Stimulated activated CD8-positive, alpha-beta memory T cell treated with anti-CD3 and anti-CD28 coated beads, Interleukin-15, amount 100 ng/mL, for 1 hour (primary cell): ENCODE measurements around the gene KXD1.
A peak's percentile ranks its signal among the peaks of the same experiment; 100 is the strongest.
"Not testable (repeated sequence)": the region's sequence is repeated elsewhere in the genome, so short reads cannot be mapped to it uniquely, and the experiment has no call there.

Source experiments
- DNase-seq: peaks from one replicate; pipeline ENCODE4 v3.0.0-alpha.2; 2020; ENCODE audit warnings: low read depth

KXD1 gene

DNA sequence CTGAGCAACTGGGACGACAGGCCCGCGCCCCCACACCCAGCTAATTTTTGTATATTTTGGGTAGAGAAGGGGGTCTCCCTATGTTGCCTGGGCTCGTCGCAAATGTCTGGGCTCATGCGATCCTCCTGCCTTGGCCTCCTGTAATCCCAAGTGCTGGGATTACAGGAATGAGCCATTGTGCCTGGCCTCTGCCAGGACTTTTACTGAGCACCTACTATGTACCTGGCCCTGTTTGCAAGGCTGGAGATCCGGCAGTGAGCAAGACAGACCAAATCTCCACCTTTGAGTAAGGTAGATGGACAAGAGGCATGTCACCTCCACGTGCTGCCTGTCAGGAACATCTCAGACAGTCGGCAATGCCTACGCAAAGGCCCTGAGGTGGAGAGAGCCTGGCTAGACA is 21.2 kb upstream of the KXD1 start:
- DNase-seq = no peak

DNA sequence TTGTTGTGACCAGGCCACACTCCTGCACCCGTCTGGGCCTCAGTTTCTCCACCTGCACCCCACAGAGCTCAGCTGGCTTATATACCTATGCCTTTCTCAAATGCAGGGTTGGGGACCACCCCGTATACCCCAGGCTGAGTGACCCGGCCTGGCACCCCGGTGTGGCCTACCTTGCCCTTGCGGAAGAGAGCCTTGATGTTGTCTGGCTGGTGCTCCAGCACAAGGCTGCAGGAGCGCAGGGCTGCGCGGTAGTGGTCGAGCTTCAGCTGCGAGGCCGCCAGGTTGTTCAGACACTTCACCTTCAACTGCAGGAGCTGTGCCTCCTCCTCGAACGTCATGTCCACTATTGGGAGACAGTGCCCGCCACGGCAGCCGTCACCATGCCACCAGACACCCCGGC is 20.2 kb upstream of the KXD1 start:
- no peak for DNase-seq

DNA sequence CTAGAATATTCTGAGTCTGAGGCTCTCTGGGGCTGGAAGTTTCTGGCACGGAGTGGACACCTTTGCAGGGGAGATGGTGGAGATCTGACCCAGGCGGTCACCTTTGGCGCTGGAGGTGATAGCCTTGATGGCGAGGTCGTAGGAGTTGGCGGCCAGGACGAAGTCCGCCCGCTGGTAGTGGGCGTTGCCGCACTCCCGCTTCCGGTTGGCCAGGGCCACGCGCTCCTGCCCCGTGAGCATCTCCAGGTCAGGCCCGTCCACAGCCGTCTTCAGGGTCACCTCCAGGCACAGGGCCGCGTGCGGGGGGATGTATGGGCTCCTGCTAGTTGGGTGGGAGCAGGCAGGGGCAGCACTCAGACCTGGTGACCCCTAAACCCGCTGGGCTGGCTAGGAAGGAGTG is 19.6 kb upstream of the KXD1 start:
- no peak for DNase-seq

DNA sequence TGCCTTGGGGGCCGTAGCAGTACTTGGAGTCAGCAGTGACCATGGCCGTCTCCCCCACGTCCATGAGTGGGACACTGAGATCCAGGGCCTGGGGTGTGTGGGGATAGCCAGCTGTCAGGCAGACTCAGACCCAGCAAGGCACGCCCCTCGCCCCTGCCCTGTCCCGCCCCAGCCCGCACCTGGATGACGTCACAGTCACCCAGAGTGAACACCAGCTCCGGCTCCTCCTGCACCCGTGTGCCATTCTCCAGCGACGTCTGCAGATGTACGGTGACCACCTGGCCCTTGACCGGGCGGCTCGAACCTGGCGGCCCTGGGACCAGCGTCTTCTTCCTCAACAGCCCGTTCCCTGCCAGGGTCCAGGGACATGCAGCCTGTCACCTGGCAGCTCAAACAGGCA is 18.3 kb upstream of the KXD1 start:
- DNase-seq = no peak

DNA sequence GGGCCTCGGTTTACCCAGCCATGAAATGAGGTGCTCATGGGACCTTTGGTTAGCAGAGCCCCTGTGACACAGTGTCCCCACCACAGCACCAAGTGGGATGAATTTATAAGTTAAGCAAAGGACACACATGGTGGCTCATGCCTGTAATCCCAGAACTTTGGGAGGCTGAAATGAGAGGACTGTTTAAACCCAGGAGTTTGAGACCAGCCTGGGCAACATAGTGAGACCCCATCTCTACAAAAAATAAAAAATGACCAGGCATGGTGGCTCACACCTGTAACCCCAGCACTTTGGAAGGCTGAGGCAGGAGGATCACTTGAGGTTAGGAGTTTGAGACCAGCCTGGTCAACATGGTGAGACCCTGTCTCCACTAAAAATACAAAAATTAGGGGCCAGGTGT is 17.5 kb upstream of the KXD1 start:
- DNase-seq = not testable (repeated sequence)

DNA sequence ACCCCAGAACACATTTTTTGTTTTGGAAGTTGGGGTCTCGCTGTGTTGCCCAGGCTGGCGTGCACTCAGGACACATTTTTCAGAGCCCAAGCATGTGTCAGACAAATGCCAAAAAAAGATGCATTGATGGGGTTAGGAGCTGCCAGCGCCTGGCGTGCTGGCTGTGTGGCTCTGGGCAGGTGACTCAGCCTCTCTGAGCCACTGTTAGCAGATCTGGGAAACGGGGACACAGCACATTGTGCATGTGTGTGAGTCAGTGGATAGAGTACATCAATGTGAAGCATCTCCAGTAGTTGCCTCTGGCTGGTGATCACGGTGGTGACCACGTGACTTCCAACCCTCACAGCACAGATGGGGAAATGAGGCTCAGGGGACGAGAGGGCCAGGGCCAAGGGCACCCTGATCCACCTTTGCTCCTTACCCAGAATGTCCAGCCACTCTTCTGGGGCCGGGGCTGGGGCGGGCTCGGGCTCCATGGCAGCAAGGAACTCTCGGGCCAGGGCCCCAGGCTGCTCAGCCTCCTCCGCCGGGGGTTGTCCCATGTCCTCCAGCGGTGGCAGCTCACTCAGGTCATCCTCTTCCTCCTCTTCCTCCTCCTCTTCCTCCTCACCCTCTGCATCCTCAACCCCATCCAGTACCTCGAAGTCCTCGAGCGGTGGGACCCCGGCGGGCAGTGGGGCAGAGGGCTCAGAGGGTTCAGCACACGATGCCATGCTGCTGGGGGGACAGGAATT is 16.2 kb upstream of the KXD1 start:
- no peak for DNase-seq

DNA sequence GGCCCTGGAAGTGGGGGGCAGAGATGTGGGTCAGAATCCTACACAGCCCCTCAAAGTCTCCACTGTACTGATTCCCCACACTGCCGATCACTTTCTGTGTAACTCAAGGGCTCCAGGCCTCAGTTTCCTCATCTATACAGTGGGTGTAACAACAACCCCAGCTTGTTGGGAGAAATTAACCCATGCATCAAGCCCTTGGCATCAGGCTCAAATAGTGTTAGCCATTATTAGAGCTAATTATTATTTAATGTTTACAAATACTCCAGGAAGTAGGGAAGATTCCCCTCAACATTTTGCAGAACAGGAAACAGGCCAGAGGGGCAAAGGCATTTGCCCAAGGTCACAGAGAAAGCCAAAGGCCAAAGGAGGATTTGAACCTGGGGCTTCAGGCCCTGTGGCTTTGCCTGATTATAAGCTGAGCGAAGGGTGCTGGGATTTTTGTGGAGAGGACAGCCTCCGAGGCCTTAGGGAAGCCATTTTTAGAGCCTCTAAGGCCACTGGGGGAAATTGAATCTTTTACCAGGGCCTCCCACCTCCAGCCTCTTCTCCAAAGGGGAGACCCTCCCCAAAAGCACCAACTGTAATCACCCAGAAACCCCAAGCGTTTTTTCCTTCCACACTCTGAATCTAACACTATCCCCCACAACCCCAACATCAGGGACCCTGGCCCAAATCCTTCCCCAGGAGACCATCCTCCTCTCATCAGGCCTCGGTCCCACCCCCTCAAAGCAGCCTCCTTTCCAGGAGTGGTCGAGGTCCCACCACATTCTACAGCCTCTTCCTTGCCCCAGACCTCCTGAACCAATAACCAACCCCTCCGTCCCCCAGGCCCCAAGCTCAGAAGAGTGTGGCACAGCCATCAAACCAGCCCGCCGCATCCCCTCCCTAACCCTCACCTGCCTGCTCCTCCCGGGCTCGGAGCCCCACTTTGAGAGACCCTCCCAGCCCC is 15.4 kb upstream of the KXD1 start:
- DNase-seq = no peak

DNA sequence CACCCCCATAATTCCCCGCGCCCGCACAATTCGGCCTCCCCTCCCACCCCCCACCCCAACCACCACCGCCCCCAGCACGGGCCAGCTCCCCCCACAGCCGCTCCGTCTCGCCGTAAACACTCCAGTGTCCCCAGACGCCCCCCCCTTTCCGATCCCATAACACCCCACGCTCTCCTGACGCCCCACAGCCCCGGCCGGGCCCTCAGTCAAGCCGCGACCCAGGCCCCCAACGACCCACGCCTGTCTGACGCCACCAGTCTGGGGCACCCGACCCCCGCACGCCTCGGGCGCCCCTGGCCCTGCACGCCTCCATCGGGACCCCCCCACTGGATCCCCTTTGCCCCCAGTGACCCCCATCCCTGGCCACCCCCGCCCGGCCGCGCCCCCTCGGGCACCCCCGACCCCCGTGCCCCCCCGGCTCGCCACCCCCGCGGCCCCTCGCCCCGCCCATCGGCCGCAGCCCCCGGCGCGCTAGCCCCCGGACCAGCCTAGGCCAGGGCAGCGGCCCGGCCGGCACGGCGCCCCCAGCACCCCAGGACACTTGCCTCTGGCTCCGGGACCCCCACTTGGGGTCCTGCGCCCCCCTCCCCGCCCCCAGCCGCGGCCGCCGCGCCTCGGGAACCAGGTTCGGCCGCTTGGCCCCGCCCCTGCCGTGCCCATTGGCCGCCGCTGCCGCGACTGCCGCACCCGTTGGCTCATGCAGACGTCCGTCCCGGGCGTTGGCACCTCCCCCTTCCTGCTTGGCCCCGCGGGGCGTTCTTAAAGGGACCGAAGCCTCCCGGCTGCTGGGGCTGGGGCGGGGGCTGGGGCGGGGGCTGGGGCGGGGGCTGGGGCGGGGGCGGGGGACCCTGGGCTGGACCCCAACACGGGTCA is 14.5 kb upstream of the KXD1 start, which contains the start of gene FKBP8:
TSS of gene FKBP8 (minus strand) at position 633 of the 873 bp plus-strand sequence. CDS start 1,603 bp downstream, outside the sequence.
- DNase-seq = peak; percentile 86

DNA sequence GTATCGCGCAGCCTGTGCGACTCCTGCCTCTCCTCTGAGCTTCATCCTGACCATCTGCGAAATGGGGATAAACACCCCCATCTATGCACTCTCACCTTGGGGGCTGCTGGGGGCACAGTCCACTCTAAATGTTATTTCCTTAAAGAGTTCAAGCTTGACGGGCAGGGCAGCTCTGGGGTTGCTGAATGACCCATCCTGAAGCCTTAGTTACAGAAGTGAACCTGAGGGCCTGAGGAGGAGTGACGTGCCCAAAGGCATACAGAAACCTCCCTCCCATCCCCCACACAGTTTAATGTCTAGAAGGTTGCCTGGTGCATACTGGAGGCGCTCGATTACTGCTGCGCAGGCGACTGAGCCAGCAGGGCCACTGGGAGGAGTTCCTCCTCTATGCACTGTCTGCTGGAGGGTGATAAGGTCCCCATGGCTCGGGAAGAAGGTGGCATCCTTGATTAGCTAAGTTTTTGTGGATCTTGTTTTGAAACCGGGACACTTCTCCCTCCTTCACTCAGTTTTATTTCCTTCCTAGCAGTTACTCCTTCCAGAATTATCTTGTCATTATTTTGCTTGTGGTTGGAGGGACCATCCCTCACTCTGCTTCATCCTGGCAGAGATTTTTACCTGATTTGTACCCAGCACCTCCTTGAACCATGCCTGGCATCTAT is 13.7 kb upstream of the KXD1 start:
- peak; percentile 40 for DNase-seq

DNA sequence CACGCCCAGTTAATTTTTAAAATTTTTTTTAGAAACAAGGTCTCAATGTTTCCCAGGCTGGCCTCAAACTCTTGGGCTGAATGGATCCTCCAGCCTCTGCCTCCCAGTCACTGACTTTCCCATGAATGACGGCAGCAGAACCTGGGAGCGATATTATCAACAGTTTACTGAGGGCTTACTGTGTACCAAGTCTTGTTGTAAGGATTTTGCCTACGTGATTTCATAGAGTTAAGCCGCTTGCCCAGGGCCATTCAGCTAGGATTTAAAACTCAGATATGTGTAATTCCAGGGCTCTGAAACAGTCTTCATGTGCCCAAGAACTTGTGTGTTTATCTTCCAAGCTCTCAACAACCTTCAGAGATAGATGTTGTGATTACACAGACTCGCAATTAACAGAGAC is 6.0 kb upstream of the KXD1 start:
- DNase-seq = no peak

DNA sequence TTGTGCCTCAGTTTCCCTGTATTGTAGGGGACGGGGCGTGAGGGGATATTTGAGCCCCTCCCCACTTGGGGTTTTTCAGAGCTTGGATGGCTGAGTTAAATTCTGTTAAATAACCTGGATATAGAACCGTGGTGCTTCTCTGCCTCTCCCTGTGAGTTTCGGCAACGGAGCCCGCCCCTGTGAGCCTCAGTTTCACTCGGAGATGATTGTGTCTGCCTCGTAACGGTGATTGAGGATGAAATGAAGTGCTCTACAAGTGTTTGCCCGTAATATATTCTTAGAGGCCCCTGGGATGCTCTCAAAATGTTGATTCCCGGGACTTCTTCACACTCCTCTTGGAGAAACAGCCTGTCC is 509 bp downstream of the KXD1 start:
- DNase-seq = no peak

DNA sequence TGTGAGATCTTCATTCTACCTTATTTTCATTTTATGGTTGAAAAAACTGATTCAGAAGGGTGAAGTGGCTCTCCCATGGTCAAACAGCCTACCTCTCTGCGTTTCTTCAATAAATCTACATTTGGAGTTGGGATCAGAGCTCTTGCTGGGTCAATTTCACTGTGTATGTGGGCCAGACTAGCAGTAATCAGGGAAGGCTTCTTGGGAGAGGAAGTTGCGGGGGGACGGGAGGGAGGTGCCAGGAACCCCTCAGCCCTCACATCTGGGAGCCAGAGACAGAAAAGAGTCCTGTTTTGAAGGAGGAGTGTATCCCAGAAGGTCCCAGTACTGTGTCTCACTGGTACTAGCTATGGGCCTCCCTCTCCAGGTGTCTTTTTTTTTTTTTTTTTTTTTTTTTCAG is 934 bp downstream of the KXD1 start:
- DNase-seq = no peak

DNA sequence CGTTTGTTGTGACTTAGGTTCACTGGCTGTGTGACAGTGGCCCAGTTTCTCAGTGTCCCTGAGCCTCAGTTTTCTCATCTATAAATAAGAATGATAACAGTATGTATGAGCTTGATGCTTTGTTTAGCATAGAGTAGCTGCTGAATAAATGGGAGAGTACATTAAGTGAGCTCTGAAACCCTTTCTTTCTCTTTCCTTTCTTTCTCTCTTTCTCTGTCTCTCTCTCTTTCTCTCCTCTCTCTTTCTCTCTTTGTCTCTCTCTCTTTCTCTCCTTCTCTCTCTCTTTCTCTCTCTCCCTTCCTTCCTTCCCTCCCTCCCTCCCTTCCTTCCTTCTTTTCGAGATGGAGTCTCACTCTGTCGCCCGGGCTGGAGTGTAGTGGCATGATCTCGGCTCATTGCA is 2.0 kb downstream of the KXD1 start:
- DNase-seq = no peak

DNA sequence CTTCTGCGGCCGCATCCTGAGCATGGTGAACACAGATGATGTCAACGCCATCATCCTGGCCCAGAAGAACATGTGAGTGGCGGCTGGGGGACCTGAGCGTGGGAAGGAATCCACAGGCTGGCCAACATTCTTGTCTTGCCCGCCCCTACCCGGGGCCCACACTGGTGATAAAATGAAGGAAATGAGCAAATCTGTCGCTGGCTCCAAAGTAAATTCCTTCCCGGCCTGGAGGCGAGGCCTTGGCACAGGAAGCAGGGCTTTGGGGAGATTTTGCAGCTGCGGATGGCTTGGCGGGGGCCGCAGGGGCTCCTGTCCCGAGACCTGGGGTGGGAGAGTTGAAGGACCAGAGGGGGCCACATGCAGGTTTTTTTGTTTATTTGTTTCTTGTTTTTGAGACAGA is 4.4 kb downstream of the KXD1 start:
- DNase-seq = no peak

DNA sequence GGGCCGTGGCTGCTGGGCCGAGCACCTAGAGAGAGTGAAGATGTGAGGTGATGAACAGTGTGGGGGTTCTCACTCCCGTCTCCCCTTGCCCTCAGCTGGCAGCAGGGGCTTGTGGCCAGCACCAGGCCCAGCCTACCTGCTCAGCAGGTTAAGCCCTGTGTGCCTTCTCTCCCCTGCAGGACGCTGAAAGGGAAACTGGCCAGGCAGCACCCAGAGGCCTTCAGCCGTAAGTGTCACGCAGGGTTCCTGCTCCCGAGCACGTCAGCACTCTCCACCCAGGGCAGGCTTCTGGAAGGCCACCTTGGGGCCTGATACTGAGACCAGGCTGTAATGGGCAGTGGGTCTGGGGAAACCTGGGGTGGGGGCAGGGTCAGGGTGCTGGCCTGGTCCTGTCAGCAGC is 9.3 kb downstream of the KXD1 start:
- no peak for DNase-seq

DNA sequence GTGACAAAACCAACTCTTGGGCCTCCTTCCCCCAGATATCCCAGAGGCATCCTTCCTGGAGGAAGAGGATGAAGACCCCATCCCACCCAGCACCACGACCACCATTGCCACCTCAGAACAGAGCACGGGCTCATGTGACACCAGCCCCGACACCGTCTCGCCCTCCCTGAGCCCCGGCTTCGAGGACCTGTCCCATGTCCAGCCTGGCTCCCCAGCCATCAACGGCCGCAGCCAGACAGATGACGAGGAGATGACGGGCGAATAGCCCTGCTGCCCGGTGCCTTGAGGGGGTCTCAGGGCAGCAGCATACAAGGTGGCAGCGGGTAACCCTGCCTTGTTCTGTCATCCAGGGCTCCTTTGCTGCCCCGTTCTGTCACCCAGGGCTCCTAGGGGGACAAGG is 10.7 kb downstream of the KXD1 start:
- DNase-seq = no peak

DNA sequence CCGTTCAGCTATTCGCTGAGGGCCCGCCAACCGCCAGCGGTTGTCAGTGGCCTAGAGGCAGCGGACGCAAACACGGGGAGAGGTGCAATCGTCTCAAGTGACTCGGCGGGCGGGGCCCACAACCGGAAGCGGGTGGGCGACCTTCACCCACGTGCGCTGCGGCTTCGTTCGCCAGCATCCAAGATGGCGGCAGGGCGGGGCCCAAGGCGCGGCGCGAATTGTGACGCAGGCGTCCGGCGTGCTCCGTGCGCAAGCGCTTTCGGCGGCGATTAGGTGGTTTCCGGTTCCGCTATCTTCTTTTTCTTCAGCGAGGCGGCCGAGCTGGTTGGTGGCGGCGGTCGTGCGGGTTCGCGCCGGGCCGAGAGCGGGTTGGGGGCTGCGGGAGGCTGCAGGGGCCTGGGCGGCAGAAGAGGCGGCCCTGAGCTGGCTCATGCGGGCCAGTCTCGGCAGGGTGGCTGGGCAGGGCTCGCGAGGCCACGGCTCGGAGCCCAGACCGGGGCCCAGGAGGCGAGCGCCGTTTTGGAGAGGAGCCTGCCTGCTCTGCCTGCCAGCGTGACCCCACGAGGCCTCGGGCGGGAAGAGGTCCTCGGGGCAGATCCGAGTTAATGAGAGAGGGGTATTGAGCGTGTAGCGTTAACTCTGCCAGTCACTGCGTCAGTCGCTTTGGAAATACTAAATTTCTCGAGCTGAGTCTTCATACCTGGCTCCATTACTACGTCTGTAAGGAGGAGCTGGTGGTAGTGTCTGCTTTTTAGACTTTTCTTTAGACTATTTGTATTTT is 14.1 kb downstream of the KXD1 start, which contains the start of gene UBA52:
TSS of gene UBA52 (plus strand) at position 294 of the 781 bp plus-strand sequence. CDS start 1,444 bp downstream, outside the sequence.
- DNase-seq = peak; percentile 98

DNA sequence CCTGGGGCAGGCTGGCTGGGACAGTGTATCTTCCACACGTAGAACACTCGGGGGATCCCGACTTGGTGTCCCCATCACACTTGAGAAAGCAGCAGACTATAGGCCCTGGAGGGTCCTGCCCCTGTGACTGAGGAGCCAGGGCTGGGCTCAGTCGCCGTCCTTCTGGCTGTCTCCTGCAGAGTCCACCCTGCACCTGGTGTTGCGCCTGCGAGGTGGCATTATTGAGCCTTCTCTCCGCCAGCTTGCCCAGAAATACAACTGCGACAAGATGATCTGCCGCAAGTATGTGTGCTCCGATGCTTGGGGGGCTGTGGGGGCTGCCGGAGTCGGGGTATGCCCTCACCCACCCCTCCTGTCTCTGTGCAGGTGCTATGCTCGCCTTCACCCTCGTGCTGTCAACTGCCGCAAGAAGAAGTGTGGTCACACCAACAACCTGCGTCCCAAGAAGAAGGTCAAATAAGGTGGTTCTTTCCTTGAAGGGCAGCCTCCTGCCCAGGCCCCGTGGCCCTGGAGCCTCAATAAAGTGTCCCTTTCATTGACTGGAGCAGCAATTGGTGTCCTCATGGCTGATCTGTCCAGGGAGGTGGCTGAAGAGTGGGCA is 17.1 kb downstream of the KXD1 start:
- DNase-seq = no peak

DNA sequence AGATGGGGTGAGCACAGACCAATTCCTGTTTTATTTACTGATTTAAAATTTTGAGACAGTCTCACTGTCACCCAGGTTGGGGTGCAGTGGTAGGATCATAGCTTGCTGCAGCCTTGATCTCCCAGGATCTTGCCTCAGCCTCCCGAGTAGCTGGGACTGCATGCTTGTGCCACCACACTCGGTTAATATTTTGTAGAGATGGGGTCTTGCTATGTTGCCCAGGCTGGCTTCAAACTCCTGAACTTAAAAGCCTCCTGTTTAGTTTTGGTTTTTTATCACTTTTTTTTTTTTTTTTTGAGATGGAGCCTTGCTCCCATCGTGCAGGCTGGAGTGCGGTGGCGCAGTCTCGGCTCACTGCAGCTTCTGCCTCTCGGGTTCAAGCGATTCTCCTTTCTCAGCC is 18.7 kb downstream of the KXD1 start:
- DNase-seq = no peak

DNA sequence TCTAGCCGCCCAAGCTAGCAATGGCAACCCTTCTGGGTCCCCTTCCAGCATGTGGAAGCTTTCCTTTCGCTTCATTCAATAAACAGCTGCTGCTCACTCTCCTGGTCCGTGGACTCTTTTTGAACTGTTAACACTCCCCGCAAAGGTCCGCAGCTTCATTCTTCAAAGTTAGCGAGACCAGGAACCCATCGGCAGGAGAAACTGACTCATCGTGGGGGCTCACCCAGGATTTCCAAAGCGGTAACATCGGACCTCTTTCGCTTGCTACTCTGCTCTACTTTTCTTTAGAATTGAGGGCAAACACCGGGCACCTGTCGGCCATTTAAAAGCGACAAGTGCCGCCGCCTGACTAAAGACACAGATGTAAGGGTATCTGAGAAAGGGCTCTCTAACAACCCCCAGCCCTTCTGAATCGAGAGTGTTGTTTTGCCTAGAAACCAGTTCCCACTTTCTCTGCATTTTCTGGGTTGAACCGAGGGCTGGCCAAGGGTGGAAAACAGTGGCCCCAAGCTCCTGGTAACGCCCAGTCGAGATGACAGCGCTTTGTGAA is 19.8 kb downstream of the KXD1 start:
- DNase-seq = no peak
